GM23248 (cell line): Measurements from ENCODE around the gene INPP5J. TPM values are rescaled to one million over a fixed set of nuclear protein-coding genes. Genes with fewer than 3 reads are reported as not detected.

Source experiments
- DNase-seq: peaks from one replicate; pipeline ENCODE4 v3.0.0-alpha.2; 2015
- H2AFZ ChIP-seq: fragments of 200-600 bp; sonication (generic); 2 replicates; pipeline ENCODE4 v1.6.1; 2016; ENCODE audit warnings: antibody characterized with exemption
- H3F3A ChIP-seq: fragments of 200-600 bp; sonication (generic); 2 replicates; pipeline ENCODE4 v1.6.1; 2016; ENCODE audit warnings: mild to moderate bottlenecking, antibody characterized with exemption, mixed run types; ENCODE audit not compliant: insufficient read depth
- H3K27ac ChIP-seq: fragments of 200-600 bp; sonication (generic); 2 replicates; pipeline ENCODE4 v1.5.1; 2016; ENCODE audit warnings: mild to moderate bottlenecking
- H3K27me3 ChIP-seq: fragments of 200-600 bp; sonication (generic); replicated peaks from 2 replicates; pipeline ENCODE4 v1.6.1; 2016; ENCODE audit warnings: mild to moderate bottlenecking; ENCODE audit not compliant: insufficient read depth
- H3K36me3 ChIP-seq: fragments of 200-600 bp; sonication (generic); 2 replicates; pipeline ENCODE4 v1.6.1; 2016; ENCODE audit warnings: low read depth, mild to moderate bottlenecking
- H3K4me1 ChIP-seq: fragments of 200-600 bp; sonication (generic); 2 replicates; pipeline ENCODE4 v1.6.1; 2016; ENCODE audit warnings: mild to moderate bottlenecking; ENCODE audit not compliant: insufficient read depth
- H3K4me2 ChIP-seq: fragments of 200-600 bp; sonication (generic); one replicate; pipeline ENCODE4 v1.6.1; 2016; ENCODE audit warnings: mild to moderate bottlenecking; ENCODE audit not compliant: unreplicated experiment
- H3K4me3 ChIP-seq: fragments of 200-600 bp; sonication (generic); 2 replicates; pipeline ENCODE4 v1.5.1; 2016; ENCODE audit warnings: mild to moderate bottlenecking
- H3K79me2 ChIP-seq: fragments of 200-600 bp; sonication (generic); 2 replicates; pipeline ENCODE4 v1.6.1; 2016; ENCODE audit warnings: mild to moderate bottlenecking; ENCODE audit not compliant: insufficient read depth
- H3K9ac ChIP-seq: fragments of 200-600 bp; sonication (generic); 2 replicates; pipeline ENCODE4 v1.6.1; 2016; ENCODE audit warnings: mild to moderate bottlenecking
- H3K9me2 ChIP-seq: fragments of 200-600 bp; sonication (generic); 2 replicates; pipeline ENCODE4 v1.6.1; 2016; ENCODE audit warnings: mixed run types, mild to moderate bottlenecking, moderate library complexity; ENCODE audit not compliant: insufficient read depth
- H3K9me3 ChIP-seq: fragments of 200-600 bp; sonication (generic); one replicate; pipeline ENCODE4 v1.6.1; 2017; ENCODE audit warnings: low read depth
- H4K20me1 ChIP-seq: fragments of 200-600 bp; sonication (generic); 2 replicates; pipeline ENCODE4 v1.6.0; 2016; ENCODE audit not compliant: insufficient read depth
- EZH2 ChIP-seq: fragments of 200-600 bp; sonication (generic); IDR thresholded peaks from 2 replicates; pipeline ENCODE4 v1.6.1; 2018; ENCODE audit warnings: antibody characterized with exemption, mild to moderate bottlenecking; ENCODE audit not compliant: insufficient read depth, poor library complexity, severe bottlenecking
- EZH2phosphoT487 ChIP-seq: fragments of 200-600 bp; sonication (generic); IDR thresholded peaks from 2 replicates; pipeline ENCODE4 v1.6.1; 2018; ENCODE audit warnings: antibody characterized with exemption, moderate library complexity, mild to moderate bottlenecking, low read depth; ENCODE audit not compliant: insufficient read depth
- WGBS, 2 experiments: methylation state at CpG; one replicate each; pipeline ENCODE4 v1.1.6; 2015 to 2017; ENCODE audit warnings: low lambda C conversion rate in 2 of 2, low coverage in 1 of 2; ENCODE audit errors: missing lambda C conversion rate in 2 of 2; 5-methylcytosine and 5-hydroxymethylcytosine counted together
- in situ Hi-C: fragments of 300-500 bp; cut with MboI; formaldehyde crosslinking; loops from 2 replicates; pipeline ENCODE4 v1.15.0; 2020
- polyA plus RNA-seq: library from polyadenylated mRNA; unstranded; fragments of >200 nt; fragmentation: Nextera tagmentation; extraction: Ambion mirVana; gene quantifications from 2 replicates; pipeline ENCODE4 v1.2.1, GENCODE V29; 2016
- total RNA-seq: library from RNA; depleted of rRNA; stranded (reverse); fragments of >200 nt; shearing (Covaris generic); gene quantifications from 2 replicates; pipeline ENCODE4 v1.2.3, GENCODE V29; 2014

INPP5J gene
- total and polyA plus RNA-seq, 2 experiments from 2014 or later, result 0.26 TPM; not detected in 1

- peak within 1 kb of the TSS; percentile 93 for H3K4me3 ChIP-seq
- no peaks in the 10 kb centered on the region for H3K9me2 ChIP-seq
- peak within 1 kb of the TSS; percentile 86 for H2AFZ ChIP-seq
- 1% methylated on average over 39 to 47 of the region's 63 CpGs for WGBS, 2 experiments
- no peaks in the 10 kb centered on the region for H3F3A ChIP-seq
- no peaks in the 10 kb centered on the region for H4K20me1 ChIP-seq
- peak within 1 kb of the TSS; percentile 85 for H3K9ac ChIP-seq
- TF ChIP-seq EZH2phosphoT487 (no peak), EZH2 (no peak)
- peak; percentile 96 for DNase-seq
- in situ Hi-C loops, result loop anchor here (10.0 kb wide), 1 partner anchor 126 kb away; no protein-coding TSS in a partner anchor
- peaks cover 47% of the 10 kb centered on the region for H3K79me2 ChIP-seq
- H3K27ac ChIP-seq, result peak within 1 kb of the TSS; percentile 84
- peak within 1 kb of the TSS; percentile 97 for H3K4me2 ChIP-seq
- H3K4me1 ChIP-seq, result peaks cover 28% of the 10 kb centered on the region
- H3K9me3 ChIP-seq, result no peaks in the 10 kb centered on the region
- H3K36me3 ChIP-seq, result no peaks in the 10 kb centered on the region
- H3K27me3 ChIP-seq, result no peaks in the 10 kb centered on the region
Observed at GRCh38 chr22:31080848-31081649, 41.7 kb upstream of the INPP5J start, which contains the start of gene SMTN. SMTN (plus strand) TSS chr22:31081318; CDS start chr22:31083259, 1,941 bp downstream.

DNA sequence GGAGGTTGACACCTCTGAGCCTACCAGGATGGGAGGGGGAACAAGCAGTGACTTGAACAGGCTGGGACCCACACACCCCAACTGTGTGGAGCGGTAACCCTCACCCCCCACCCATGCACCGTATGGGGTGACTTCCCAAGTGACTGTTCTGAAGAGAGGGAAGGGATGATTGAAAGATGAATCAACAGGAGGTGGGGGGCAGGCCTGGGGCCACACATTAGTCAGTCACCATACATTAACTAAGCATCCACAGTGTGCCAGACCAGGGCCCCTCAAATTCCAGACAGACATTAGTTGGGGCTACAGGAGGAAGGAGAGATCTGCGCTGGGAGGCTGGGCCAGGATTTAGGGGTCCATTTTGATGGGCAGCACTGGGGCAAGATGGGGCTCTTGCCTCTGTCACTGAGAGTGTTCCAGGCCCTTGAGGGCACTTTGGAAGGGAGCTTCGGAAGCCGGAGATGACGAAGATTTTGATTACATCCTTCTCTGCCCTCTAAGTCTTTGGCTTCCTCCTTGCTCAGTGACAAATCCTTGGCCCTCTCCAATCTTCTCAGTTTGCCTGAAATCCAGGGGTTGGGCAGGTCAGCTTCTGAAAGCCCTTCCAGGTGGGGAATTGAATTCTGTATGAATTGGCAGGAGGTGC is 40.7 kb upstream of the INPP5J start:
- no peaks in the 10 kb centered on the region for H3K9me2 ChIP-seq
- TF ChIP-seq EZH2phosphoT487 (no peak), EZH2 (no peak)
- peak overlapping the region; percentile 97 for H3K4me2 ChIP-seq
- H3K9ac ChIP-seq, result peak overlapping the region; percentile 85
- H3K36me3 ChIP-seq, result no peaks in the 10 kb centered on the region
- in situ Hi-C loops, result loop anchor here (10.0 kb wide), 1 partner anchor 127 kb away; no protein-coding TSS in a partner anchor
- peaks cover 58% of the 10 kb centered on the region for H3K79me2 ChIP-seq
- H2AFZ ChIP-seq, result peak overlapping the region; percentile 86
- WGBS, 2 experiments, result 1 to 4% methylated on average over 6 of the region's 6 CpGs
- H4K20me1 ChIP-seq, result no peaks in the 10 kb centered on the region
- no peaks in the 10 kb centered on the region for H3K27me3 ChIP-seq
- H3K4me3 ChIP-seq, result peak overlapping the region; percentile 93
- no peaks in the 10 kb centered on the region for H3K9me3 ChIP-seq
- H3F3A ChIP-seq, result no peaks in the 10 kb centered on the region
- H3K4me1 ChIP-seq, result peaks cover 34% of the 10 kb centered on the region
- DNase-seq, result peak; percentile 86
- H3K27ac ChIP-seq, result peak overlapping the region; percentile 84

- no peak for TF ChIP-seq EZH2phosphoT487
- no peak for TF ChIP-seq EZH2
- Histone ChIP-seq H3K4me1 (peaks cover 34% of the 10 kb centered on the region), H3K9me2 (no peaks in the 10 kb centered on the region), H3K4me3 (peak overlapping the region; percentile 93), H3F3A (no peaks in the 10 kb centered on the region), H3K4me2 (peak overlapping the region; percentile 97), H4K20me1 (no peaks in the 10 kb centered on the region), H3K9ac (peak overlapping the region; percentile 85), H2AFZ (peak overlapping the region; percentile 86; the same call in 1 of the 2 replicates), H3K27ac (peak overlapping the region; percentile 84), H3K79me2 (peaks cover 65% of the 10 kb centered on the region), H3K27me3 (no peaks in the 10 kb centered on the region), H3K36me3 (no peaks in the 10 kb centered on the region), H3K9me3 (no peaks in the 10 kb centered on the region)
- WGBS, 2 experiments, result 24 to 27% methylated on average over 11 of the region's 11 CpGs
- DNase-seq, result peak; percentile 87
- in situ Hi-C loops, result loop anchor here (10.0 kb wide), 1 partner anchor 128 kb away; no protein-coding TSS in a partner anchor
Observed at GRCh38 chr22:31082606-31083376, 40.0 kb upstream of the INPP5J start.

- peaks cover 70% of the 10 kb centered on the region for H3K79me2 ChIP-seq
- H3K4me2 ChIP-seq, result peak overlapping the region; percentile 97
- TF ChIP-seq EZH2 (no peak), EZH2phosphoT487 (no peak)
- no peaks in the 10 kb centered on the region for H3K9me2 ChIP-seq
- H3K9me3 ChIP-seq, result no peaks in the 10 kb centered on the region
- no peaks in the 10 kb centered on the region for H4K20me1 ChIP-seq
- 0 out of 2 replicates have a peak overlapping the region, but pooled peaks have one; percentile 84 for H3K27ac ChIP-seq
- in situ Hi-C loops, result loop anchor here (10.0 kb wide), 1 partner anchor 129 kb away; no protein-coding TSS in a partner anchor
- no peak overlapping the region for H2AFZ ChIP-seq
- peak overlapping the region; percentile 93 for H3K4me3 ChIP-seq
- DNase-seq, result no peak
- H3K4me1 ChIP-seq, result peaks cover 32% of the 10 kb centered on the region
- WGBS, 2 experiments, result 77 to 79% methylated on average over 3 of the region's 3 CpGs
- no peaks in the 10 kb centered on the region for H3F3A ChIP-seq
- peak overlapping the region; percentile 85 for H3K9ac ChIP-seq
- no peaks in the 10 kb centered on the region for H3K36me3 ChIP-seq
- no peaks in the 10 kb centered on the region for H3K27me3 ChIP-seq
Observed at GRCh38 chr22:31083377-31083768, 39.4 kb upstream of the INPP5J start.
